Activated CD4-positive, alpha-beta T cell treated with anti-CD3 and anti-CD28 coated beads for 24 hours (primary cell): ENCODE results near the gene GLRX5.
"Not testable (repeated sequence)": the region's sequence is repeated elsewhere in the genome, so short reads cannot be mapped to it uniquely, and the experiment has no call there.

Source experiments
- DNase-seq, 2 donors: peaks; one replicate each; pipeline ENCODE4 v3.0.0-alpha.2; 2020; ENCODE audit warnings: low read depth in 2 of 2

GLRX5 gene

DNA sequence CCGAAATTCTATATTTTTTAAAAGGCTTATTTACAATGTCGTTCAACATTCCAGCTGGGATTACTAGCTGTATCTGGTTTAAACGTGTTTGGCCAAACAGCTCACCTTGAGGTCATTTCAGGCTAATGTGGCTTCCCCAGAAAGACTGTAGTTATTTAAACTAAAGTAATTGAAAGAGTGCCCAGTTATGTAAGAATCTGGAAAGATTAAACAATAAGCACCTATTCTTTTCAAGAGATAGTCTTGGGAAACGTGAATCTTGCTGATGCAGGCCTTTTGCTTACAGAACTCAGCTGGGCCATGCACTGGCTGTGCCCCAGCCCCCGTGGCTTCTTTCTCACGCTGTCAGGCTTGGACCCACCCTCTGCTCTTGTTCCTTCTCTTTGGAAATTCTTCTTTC is 24.4 kb downstream of the GLRX5 start:
- DNase-seq: no peak

DNA sequence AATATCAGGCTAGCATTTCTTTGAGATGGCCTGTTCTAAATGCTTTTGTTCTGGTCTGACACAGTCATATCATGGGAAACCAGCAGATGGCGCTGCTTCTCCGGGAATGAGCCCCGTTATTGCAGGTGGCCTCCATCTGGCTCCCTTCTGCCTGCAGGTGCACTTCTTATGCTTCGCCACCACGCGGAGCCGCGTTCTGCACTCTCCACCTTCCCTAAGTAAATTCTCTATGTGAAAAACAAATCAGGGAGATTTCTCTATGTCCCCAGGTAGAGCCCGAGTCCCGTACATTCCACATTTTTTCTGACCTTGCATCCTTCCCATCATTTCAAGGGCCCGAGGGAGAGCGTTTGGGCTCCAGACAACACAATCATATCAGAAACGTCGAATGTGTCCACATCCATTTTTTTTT is 26.2 kb downstream of the GLRX5 start:
- DNase-seq: peak; percentile 82 to 91

DNA sequence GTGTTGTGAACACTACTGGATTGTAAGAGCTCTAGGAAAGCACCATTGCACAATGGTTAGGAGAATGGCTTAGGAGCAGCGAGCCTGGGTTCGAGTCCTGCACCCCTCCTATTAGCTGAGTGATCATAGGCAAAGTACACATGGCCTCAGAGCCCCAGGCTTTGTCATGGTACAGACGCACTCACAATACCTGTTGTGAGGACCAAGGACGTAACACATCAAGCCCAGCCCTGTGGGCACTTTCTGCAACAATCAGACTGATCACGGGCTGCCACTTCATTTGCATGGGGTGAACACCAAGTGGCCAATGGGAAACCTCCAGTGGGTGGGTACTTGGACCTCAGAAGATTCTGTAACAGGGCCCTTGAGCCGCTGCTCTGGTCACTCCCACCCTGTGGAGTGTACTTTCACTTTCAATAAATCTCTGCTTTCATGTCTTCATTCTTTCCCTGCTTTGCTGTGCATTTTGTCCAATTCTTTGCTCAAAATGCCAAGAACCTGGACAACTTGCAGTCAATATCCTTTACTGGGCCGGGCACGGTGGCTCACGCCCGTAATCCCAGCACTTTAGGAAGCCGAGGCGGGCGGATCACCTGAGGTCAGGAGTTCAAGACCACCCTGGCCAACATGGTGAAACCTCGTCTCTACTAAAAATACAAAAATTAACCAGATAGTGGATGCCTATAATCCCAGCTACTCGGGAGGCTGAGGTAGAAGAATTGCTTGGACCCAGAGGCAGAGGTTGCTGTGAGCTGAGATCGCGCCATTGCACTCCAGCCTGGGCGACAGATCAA is 28.2 kb downstream of the GLRX5 start:
- DNase-seq: no peak

DNA sequence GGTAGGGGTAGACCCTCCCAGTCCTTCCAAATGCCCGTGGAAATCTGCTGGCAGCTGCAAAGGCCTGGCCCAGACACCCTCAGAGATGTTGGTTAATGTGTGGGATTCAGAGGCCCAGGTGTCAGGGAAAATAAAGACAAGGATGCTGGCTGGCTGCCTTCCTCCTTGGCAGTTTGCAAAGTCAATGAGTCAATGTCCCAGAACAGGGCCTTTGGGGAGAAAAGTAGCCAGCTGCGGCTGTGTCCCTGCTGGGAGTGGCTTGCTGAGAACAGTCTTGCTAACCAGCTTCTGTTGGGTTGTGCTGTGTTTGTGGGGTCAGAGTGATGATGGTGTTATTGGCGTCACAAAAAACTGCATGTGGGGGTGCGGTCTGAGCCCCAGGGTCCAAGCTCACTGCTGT is 29.2 kb downstream of the GLRX5 start:
- DNase-seq: no peak

DNA sequence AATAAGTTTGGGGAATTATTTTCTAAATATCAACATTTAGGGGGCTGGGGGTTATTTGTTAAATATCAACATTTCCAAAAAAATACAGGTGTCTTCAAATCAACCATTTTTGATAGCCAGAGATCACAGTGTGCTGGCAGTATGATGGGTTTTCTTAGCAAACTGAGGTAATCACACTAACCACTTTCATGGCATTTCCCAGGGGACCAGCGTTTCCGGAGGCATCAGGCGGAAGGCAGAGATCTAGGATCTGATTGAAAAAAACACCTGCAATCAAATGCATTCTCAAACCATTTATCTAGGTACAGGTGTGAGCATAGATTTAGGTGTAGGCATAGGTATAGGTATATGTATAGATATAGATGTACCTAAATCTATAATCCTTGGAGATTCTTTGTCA is 34.6 kb downstream of the GLRX5 start:
- DNase-seq: no peak

DNA sequence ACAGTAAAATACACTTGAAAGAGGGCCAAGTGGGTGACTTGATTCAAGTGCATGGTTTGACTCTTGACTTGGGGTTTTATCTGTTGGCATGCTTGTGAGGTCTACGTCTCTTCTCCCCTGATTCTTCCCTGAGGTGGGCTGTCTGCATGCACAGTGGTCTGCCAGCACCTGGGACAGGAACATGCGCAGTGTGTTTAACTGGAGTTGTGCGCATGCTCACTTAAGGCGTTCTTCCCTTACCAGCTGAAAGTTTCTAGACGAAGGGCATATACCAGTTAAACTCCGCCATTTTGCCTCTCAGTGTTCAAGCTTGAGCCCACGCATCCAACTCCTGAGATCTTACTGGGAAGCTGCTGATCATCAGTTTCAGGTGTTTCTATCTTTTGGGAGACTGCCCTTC is 38.5 kb downstream of the GLRX5 start:
- DNase-seq: no peak

DNA sequence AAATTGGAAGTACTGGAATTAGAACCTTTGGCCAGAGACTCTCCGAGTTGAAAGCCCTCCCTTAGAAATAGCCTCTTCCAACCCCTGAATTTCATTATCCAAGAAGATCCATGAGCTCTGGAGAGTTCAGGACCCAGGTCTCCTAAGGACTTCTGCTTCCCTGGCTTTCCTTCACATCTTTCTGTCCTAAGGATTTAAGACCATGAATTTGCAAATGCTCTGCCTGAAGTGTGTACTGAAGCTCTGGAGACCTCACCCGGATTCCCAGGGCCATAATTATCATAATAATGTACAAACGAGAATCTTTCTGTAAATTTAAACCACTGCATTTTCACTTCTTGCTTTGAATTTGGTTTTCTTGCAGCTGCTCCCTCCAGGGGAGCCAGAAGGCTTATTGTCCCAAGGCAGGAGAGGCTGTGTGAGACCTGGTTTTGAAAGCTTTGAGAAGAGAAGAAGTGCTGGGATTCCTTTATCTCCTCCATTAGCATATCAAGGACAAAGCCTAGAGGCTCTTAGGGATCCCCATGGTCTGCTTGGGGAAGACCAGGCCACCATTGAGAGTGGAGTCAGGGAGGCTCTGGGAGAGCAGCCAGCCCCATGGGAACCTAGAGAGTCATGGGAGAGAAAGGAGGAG is 41.1 kb downstream of the GLRX5 start:
- DNase-seq: no peak

DNA sequence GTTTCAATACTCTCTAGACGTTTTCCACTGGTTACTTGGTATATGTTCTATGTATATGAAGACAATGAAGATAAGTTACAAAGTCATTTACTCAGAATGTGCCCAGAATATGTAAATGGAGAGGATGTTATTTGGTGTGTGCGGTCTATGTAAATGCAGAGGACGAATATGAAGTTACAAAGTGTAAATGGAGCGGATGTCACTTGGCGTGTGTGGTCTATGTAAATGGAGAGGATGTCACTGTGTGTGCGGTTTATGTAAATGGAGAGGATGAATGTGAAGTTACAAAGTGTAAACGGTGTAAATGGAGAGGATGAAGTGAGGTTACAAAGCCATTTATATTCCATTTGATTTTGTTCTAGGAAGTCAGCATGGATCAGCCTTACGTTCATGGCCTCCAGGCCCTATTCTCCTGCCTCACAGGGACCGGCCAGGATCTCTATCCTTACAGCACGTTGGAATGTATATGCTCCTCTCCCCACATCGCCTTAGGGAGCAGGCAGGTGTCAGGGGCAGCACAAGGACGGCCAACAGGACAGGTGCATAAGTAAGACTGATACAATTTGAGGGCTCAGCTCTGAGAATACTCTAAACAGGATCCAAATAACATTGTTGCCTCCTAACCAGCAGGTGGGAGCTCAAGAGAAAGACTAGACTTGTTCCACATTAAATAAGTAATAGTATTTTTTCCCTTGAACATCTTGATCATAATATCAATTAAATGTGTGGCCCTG is 42.4 kb downstream of the GLRX5 start:
- no peak for DNase-seq

DNA sequence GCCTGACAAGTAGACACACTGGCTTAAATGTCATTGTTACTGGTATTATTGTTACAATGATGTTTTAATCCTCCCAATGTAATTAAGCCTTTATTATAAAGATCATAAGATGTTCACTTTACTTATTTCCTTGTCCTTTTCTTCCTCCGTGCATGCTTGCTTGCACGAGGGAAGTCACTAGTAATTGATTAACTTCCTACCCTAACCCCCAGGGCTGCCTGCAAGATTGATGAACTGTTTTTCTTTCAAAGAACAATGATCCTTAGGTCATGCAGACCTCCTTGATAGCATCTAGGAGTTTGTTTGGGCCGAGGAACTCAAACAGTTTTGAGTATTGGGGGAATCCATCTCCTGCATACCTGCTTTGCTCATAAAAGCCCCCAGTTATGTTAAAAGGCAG is 43.0 kb downstream of the GLRX5 start:
- no peak for DNase-seq

DNA sequence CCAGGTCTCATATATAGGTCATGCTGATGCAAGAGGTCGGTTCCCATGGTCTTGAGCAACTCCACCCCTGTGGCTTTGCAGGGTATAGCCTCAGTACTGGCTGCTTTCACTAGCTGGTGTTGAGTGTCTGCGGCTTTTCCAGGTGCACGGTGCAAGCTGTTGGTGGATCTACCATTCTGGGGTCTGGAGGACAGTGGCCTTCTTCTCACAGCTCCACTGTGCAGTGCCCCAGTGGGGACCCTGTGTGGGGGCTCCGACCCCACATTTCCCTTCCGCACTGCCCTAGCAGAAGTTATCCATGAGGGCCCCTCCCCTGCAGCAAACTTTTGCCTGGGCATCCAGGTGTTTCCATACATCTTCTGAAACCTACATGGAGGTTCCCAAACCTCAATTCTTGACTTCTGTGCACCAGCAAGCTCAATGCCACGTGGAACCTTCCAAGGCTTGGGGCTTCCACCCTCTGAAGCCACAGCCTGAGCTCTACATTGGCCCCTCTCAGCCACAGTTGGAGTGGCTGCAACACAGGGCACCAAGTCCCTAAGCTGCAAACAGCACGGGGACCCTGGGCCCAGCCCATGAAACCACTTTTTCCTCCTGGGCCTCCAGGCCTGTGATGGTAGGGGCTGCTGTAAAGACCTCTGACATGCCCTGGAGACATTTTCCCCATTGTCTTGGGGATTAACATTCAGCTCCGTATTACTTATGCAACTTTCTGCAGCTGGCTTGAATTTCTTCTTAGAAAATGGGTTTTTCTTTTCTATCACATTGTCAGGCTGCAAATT is 49.2 kb downstream of the GLRX5 start:
- not testable (repeated sequence) for DNase-seq

DNA sequence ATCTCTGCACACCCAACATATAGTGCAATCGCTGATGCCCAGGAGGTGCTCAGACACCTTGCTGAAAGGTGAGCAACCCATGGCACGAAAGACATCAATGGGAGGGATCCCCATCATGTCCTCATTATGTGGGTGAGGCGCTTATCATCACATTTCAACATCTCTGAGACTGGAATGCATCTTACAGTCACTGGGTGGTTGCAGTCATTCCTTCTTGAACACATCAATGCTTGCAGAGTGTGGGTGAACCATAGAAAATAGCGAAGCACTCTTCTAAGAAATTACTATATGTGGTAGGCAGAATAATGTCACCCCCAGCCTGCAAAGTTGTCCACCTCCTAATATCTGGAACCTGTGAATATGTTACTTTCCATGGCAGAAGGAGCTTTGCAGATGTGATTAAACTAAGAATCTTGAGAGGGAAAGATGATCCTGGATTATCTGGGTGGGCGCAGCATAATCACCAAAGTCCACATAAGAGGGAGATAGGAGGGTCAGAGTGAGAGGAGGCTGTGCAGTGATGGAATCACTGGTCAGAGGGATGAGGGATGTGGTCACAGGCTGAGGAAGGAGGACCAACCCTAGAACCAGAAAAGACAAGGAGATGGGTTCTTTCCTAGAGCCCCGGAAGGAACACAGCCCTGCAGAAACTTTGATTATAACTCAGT is 51.2 kb downstream of the GLRX5 start:
- DNase-seq: no peak

DNA sequence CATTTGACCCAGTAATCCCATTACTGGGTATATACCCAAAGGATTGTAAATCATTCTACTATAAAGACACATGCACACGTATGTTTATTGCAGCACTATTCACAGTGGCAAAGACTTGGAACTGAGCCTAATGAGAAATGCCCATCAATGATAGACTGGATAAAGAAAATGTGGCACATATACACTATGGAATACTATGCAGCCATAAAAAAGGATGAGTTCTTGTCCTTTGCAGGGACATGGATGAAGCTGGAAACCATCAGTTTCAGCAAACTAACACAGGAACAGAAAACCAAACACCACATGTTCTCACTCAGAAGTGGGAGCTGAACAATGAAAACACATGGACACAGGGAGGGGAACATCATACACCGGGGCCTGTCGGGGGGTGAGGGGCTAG is 56.3 kb downstream of the GLRX5 start:
- not testable (repeated sequence) for DNase-seq
